Immature natural killer cell (primary cell): Measurements from ENCODE around the gene RAP2A. TPM values are rescaled to one million over a fixed set of nuclear protein-coding genes. Genes with fewer than 3 reads are reported as not detected.

Experiments
- DNase-seq, 3 donors: peaks; one replicate each; pipeline ENCODE4 v3.0.0; 2022; ENCODE audit warnings: mixed read lengths in 1 of 3
- H3K27ac Mint-ChIP-seq, 6 donors: one replicate each; pipeline ENCODE4 v1.8.0; 2020; ENCODE audit warnings: mixed read lengths in 6 of 6, mild to moderate bottlenecking in 5 of 6, inconsistent platforms in 4 of 6, moderate library complexity in 3 of 6
- H3K27me3 Mint-ChIP-seq, 3 donors: one replicate each; pipeline ENCODE4 v1.8.0; 2020 to 2021; ENCODE audit warnings: low read depth in 3 of 3, mild to moderate bottlenecking in 3 of 3, mixed read lengths in 3 of 3, moderate library complexity in 3 of 3, inconsistent platforms in 1 of 3
- H3K36me3 Mint-ChIP-seq, 3 donors: one replicate each; pipeline ENCODE4 v1.8.0; 2020; ENCODE audit warnings: mixed read lengths in 3 of 3, inconsistent platforms in 2 of 3, mild to moderate bottlenecking in 2 of 3
- H3K4me1 Mint-ChIP-seq, 2 donors: one replicate each; pipeline ENCODE4 v1.8.0; 2020; ENCODE audit warnings: inconsistent platforms in 2 of 2, mild to moderate bottlenecking in 2 of 2, mixed read lengths in 2 of 2, moderate library complexity in 1 of 2
- H3K4me3 Mint-ChIP-seq, 5 donors: one replicate each; pipeline ENCODE4 v1.8.0; 2020; ENCODE audit warnings: mild to moderate bottlenecking in 5 of 5, mixed read lengths in 5 of 5, inconsistent platforms in 3 of 5, moderate library complexity in 3 of 5
- H3K9me3 Mint-ChIP-seq, 6 donors: one replicate each; pipeline ENCODE4 v1.8.0; 2020; ENCODE audit warnings: mild to moderate bottlenecking in 6 of 6, mixed read lengths in 6 of 6, inconsistent platforms in 4 of 6, moderate library complexity in 3 of 6
- polyA plus RNA-seq, 3 donors: library from polyadenylated mRNA; unstranded; fragments of 300-500 nt; fragmentation: Illumina TruSeq; gene quantifications; one replicate each; pipeline ENCODE4 v1.2.3, GENCODE V29; 2021

Gene RAP2A
- polyA plus RNA-seq, 3 donors from 2014 or later, result 2.8 to 5.6 (median 5.5) TPM

DNA sequence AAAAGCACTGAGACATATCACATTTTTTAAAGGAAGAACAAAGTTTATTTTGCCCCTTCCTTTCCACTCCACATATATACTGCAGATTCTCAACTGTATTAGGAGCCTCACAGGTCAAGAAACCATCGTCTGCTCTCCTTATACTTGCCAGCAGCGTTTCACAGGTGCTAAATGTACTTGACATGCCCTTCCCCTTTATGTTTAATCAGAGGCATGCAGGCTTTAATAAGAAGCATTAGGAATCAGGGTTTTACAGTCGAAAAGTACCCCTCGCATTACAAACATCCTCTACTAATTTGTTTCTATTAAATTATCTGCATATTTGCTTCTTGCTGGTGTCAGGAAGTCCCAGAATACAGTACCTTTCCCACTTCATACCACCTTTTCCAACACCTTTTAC is 3.7 kb upstream of the RAP2A start:
- no peak overlapping the region for H3K4me3 Mint-ChIP-seq
- peaks cover 18 to 22% of the 10 kb centered on the region in 2 donors for H3K4me1 Mint-ChIP-seq
- H3K36me3 Mint-ChIP-seq, result peaks cover 0 to 7% (median 0%) of the 10 kb centered on the region in 3 donors
- H3K9me3 Mint-ChIP-seq, result peaks cover 0 to 2% (median 0%) of the 10 kb centered on the region in 6 donors
- no peak overlapping the region for H3K27ac Mint-ChIP-seq
- H3K27me3 Mint-ChIP-seq, result peaks cover 14 to 26% (median 17%) of the 10 kb centered on the region in 3 donors
- DNase-seq, result no peak

DNA sequence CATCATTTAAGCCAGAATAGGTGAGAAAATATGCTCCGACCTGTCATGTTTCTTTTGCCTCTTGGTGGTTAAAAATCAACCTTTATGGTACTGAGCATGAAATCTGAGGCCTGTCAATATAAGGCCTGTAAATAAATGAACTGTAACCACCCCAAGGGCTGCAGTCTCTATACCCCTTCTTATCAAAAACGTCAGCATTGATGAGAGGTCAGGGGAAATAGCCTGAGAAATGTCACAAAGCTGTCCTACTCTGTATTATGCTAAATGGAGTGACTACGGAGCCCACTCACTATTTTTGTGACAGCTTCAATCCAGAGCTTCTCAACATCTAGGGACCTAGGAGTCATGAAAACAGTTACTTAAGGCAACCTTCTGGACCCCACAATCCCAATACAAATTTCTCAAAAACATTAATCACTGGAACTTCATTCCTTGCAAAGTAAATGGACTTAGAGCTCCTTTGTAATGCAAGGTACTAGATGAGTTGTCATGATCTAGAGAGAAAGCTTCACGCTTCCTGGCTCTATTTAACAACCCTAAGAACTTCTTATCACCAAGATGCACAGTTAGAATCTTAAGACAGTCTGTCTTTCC is 2.7 kb upstream of the RAP2A start:
- Mint-ChIP-seq H3K4me1 (peaks cover 26 to 32% of the 10 kb centered on the region in 2 donors), H3K9me3 (peaks cover 0 to 2% (median 0%) of the 10 kb centered on the region in 6 donors), H3K27ac (no peak overlapping the region)

DNA sequence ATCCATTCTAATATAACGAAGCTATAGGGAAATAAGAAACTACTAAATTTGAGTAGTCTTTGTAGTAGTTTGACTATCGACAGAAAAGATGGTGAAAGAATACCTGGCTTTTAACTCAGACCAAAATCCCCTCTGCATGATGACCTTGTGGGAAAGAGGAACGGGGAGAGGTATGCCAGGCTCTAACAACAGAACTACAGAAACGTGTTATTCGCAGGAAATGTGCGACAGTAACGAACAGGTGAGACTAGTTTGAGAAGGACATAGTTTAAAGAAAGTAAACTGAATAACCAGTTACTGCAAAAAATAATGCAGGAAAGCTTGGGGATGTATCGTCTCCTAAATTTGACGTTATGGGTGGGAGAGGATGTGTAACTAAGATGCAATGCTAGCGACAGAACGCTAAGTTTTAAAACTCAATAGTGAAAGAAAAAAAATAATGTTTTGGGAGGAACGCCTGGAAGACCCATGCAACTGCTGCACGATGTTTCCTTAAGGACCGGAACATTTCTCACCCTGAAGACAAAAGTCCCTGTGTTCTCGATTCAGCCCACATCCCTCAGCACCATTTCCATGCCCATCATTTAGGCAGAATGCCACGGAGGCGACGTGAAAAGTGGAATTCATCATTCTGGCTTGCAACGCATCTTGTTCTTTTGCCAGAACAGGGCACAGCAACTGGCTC is 1.6 kb upstream of the RAP2A start:
- Mint-ChIP-seq H3K4me1 (peaks cover 32 to 38% of the 10 kb centered on the region in 2 donors), H3K27me3 (peaks cover 14 to 26% (median 17%) of the 10 kb centered on the region in 3 donors), H3K27ac (peak overlapping the region; percentile 97 to 100 (median 100)), H3K36me3 (peaks cover 0 to 7% (median 0%) of the 10 kb centered on the region in 3 donors), H3K4me3 (peak overlapping the region; percentile 92 to 99 (median 98)), H3K9me3 (peaks cover 0 to 2% (median 0%) of the 10 kb centered on the region in 6 donors)
- peak in 2 of 3 donors; percentile 2 for DNase-seq

More for the DNA sequence above, 2.7 kb upstream of the RAP2A start:
- peaks cover 0 to 7% (median 0%) of the 10 kb centered on the region in 3 donors for H3K36me3 Mint-ChIP-seq
- no peak for DNase-seq
- peaks cover 14 to 26% (median 17%) of the 10 kb centered on the region in 3 donors for H3K27me3 Mint-ChIP-seq
- peak overlapping the region; percentile 33 to 99 (median 96) for H3K4me3 Mint-ChIP-seq

DNA sequence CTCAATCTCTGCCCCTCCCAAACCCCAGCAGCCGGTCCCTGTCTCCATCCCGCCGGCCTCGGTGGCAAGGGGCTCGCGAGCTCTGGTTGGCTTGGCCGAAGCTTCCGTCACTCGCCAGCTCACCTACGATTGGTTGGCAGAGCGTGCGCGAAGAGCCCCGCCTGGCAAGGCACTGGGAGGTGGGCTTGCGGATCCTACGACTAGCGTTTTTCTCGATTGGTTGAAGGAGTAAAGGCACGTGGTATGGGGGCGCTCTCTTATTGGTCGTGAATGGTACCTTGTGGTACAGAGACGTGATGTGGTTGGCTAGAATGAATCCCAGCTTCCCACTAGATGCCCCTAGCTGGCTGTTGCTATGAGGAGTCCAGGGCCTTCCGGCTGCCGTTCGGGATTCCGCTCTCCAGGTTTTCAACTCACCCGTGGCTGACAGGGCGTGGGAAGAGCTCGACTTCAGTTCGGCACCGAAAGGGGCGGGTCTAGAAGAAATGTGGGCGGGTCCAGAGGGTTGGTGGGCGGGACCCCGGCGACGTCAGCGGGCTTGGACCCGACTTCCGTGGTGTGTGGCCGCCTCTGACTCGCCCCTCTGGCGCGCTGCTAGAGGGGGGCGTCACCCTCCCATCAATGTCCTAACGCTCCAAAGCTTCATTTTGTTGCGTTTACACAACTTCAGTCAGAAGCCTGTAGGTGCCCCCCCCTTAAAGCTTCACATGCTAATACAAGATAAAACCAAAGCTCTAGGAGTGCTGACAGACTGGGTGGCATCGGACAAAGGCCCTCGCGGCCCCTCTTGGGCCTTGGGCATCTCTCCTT is 847 bp upstream of the RAP2A start:
- Mint-ChIP-seq H3K36me3 (peaks cover 0 to 7% (median 0%) of the 10 kb centered on the region in 3 donors), H3K4me1 (peaks cover 32 to 38% of the 10 kb centered on the region in 2 donors), H3K27ac (peak overlapping the region; percentile 97 to 100 (median 100)), H3K27me3 (peaks cover 14 to 25% (median 17%) of the 10 kb centered on the region in 3 donors), H3K4me3 (peak overlapping the region; percentile 92 to 99 (median 98)), H3K9me3 (peaks cover 0 to 2% (median 0%) of the 10 kb centered on the region in 6 donors)
- DNase-seq, result peak; percentile 99 to 100 (median 99)

DNA sequence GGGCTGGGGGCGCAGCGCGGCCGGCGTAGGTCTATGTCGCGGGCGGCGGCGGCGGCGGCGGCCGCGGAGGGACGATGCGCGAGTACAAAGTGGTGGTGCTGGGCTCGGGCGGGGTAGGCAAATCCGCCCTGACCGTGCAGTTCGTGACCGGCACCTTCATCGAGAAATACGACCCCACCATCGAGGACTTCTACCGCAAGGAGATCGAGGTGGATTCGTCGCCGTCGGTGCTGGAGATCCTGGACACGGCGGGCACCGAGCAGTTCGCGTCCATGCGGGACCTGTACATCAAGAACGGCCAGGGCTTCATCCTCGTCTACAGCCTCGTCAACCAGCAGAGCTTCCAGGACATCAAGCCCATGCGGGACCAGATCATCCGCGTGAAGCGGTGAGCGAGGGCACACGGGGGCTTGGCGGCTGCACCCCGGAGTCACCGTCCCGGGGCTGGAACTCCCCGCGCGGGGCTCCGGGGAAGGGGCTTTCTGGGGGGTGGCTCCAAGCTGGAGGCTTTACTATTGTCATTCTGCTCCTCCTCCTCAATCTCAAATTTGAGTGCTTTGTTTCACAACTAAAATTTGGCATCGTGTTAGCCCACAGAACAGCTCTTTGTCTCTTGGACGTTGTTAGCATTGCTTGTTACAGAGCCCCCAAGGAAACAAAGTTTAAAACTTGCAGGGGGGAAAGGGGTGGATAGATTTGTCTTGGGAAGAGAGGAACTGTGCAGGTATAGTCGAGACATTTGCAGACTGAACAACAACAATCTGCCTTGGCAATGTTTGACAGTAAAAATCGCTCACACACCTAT is 630 bp downstream of the RAP2A start:
- Mint-ChIP-seq H3K27ac (peak overlapping the region; percentile 86 to 92 (median 90)), H3K4me3 (peak overlapping the region; percentile 89 to 98 (median 93)), H3K9me3 (peaks cover 0 to 2% (median 0%) of the 10 kb centered on the region in 6 donors), H3K4me1 (peaks cover 32 to 38% of the 10 kb centered on the region in 2 donors), H3K27me3 (peaks cover 14 to 22% (median 17%) of the 10 kb centered on the region in 3 donors), H3K36me3 (no peaks in the 10 kb centered on the region)
- peak; percentile 41 to 48 (median 47) for DNase-seq

DNA sequence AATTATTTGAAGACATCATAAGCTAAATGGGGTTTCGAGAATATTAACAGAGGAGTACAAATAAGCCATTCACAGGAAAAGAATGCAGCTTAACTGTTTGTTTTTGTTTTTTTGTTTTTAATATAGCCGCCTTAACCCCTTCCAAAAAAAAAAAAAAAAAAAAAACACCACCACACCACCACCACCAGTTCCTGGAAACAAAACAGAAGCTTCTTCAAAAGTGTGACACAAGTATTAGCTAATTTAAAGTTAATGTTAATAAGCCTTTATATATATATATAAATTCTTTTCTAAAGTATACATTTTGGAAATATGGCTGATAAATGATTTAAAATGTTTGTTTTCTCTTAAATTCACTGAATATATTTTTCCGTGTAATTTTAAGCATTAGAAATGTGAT is 1.4 kb downstream of the RAP2A start:
- H3K9me3 Mint-ChIP-seq, result peaks cover 0 to 2% (median 0%) of the 10 kb centered on the region in 6 donors
- H3K4me1 Mint-ChIP-seq, result peaks cover 32 to 38% of the 10 kb centered on the region in 2 donors
- peak overlapping the region; percentile 89 to 98 (median 93) for H3K4me3 Mint-ChIP-seq
- H3K27me3 Mint-ChIP-seq, result peaks cover 14 to 22% (median 17%) of the 10 kb centered on the region in 3 donors
- DNase-seq, result peak in 1 of 3 donors; percentile 5
- H3K36me3 Mint-ChIP-seq, result no peaks in the 10 kb centered on the region
- H3K27ac Mint-ChIP-seq, result peak overlapping the region; percentile 86 to 92 (median 90)

DNA sequence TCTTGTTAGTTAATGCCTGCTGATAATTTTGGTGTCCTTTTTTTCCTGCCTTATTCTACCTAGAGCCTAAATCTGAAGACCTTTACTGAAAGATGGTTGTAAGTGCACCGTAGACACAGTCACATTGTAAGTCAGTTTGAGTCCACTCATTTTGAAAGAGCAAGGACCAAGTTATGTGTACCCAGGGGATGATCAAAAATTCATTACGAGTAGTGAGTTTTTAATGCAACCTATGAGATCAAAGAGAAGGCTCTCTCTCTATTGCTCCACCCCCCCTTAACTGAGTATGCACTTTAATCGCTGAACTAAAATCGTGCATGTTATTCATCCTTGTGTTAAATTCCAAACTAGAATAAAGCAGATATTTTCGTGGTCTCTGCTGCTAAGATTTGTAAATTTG is 1.8 kb downstream of the RAP2A start:
- H3K27ac Mint-ChIP-seq, result peak overlapping the region; percentile 47 to 87 (median 70)
- H3K4me3 Mint-ChIP-seq, result peak overlapping the region; percentile 73 to 98 (median 89)
- H3K4me1 Mint-ChIP-seq, result peaks cover 32 to 38% of the 10 kb centered on the region in 2 donors
- no peak for DNase-seq
- peaks cover 14 to 22% (median 17%) of the 10 kb centered on the region in 3 donors for H3K27me3 Mint-ChIP-seq
- peaks cover 0 to 2% (median 0%) of the 10 kb centered on the region in 6 donors for H3K9me3 Mint-ChIP-seq
- no peaks in the 10 kb centered on the region for H3K36me3 Mint-ChIP-seq

DNA sequence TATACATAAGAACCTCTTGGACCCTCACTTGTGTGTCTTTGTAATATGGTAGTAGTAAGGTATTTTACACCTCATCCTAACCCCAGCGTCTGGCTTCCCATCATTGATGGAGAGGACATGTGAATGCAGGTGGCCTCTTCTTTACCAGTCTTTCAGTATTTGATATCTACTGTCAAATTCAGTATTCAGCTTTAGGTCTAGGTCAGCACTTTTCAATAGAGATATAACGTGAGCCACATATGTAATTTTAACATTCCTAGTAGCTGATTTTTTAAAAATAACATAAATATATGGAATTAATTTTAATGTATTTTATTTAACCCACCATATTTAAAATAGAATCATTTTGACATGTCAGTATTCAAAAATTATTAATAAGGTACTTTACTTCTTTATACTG is 2.9 kb downstream of the RAP2A start:
- Mint-ChIP-seq H3K27ac (peak overlapping the region in 1 of 6 donors; percentile 42), H3K4me3 (peak overlapping the region in 3 of 5 donors; percentile 4 to 98 (median 97)), H3K4me1 (peaks cover 34 to 35% of the 10 kb centered on the region in 2 donors), H3K9me3 (peaks cover 0 to 2% (median 0%) of the 10 kb centered on the region in 6 donors), H3K27me3 (peaks cover 14 to 22% (median 17%) of the 10 kb centered on the region in 3 donors), H3K36me3 (no peaks in the 10 kb centered on the region)
- DNase-seq, result no peak

DNA sequence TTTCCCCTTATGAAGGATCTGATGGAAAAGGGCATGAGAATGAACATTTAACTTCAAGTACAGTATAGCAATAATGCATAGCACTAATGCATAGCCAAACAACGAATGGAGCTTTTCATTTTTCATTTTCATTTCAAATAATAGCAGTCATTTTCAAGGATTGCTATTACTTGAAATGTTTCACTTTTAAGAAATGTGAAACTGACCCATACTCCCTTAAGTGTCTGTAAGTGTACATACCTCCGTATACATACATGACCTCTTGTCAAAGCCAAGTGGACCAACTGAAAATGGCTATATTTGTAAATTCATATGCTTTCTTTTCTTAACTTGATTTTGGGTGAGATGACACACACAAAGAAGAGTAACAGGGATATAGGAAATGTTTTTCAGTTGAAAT is 3.8 kb downstream of the RAP2A start:
- peak overlapping the region in 1 of 6 donors; percentile 43 for H3K27ac Mint-ChIP-seq
- peaks cover 0 to 2% (median 0%) of the 10 kb centered on the region in 6 donors for H3K9me3 Mint-ChIP-seq
- H3K36me3 Mint-ChIP-seq, result no peaks in the 10 kb centered on the region
- peaks cover 13 to 19% (median 14%) of the 10 kb centered on the region in 3 donors for H3K27me3 Mint-ChIP-seq
- peak overlapping the region in 1 of 5 donors; percentile 38 for H3K4me3 Mint-ChIP-seq
- no peak for DNase-seq
- H3K4me1 Mint-ChIP-seq, result peaks cover 26% of the 10 kb centered on the region in 2 donors

DNA sequence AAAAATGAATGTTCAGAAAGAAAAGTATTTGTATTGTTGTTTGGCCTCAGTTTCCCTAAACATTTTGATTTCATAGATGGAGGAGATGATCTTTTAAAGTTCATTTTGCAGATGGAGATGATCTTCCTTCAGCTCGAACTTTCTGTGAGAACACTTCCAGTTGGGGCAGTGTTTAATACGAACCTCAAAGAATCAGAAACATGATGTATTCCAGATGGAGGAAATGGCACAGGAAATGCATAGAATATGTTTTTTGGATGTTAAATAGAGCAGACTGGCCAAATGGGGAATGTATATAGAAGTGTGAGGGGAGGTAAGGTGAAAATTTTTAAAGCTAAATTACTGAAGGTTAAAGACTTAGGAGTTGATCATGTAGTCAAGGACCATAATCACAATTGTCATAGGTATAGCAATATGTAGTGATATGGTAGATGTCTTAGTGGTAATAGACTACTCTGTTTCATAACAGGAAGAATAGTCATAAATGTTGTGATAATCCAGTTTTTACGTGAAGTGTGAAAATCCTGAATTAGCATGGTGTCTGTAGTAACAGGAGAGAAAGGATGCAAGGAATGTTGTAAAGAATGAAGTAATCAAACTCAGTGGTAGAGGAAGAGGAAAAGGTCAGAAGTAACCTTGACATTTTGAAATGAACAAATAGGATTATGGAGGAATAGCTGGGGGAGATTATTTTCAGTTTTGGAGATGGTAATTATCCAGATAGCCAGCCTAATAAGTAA is 5.1 kb downstream of the RAP2A start:
- H3K4me3 Mint-ChIP-seq, result no peak overlapping the region

DNA sequence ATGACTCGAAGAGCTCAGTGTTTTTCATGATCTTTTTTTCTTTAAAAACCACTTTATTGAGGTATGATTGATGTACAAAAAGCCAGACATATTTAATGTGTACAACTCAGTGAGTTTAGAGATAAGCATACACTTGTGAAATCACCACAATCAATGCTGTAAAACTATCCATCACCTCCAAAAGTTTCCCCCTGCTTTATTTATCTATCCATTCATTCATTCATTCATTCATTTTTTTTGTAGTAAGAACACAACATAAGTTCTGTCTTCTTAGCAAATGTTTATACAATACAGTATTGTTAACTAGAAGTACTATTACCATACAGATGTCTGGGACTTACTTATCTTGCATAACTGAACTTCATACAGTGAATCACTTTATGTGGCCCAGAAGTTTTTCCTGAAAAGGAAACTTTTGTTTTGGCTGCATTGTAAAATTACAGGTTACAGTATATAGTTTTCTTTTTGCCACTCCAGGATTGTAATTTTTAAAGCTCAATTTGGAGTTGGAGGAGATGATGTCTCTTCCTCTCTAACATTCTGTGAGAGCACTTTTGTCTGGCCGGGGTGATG is 6.7 kb downstream of the RAP2A start:
- H3K9me3 Mint-ChIP-seq, result no peaks in the 10 kb centered on the region
- H3K36me3 Mint-ChIP-seq, result peaks cover 0 to 7% (median 0%) of the 10 kb centered on the region in 3 donors
- no peaks in the 10 kb centered on the region for H3K27me3 Mint-ChIP-seq
- no peak overlapping the region for H3K27ac Mint-ChIP-seq
- H3K4me3 Mint-ChIP-seq, result no peak overlapping the region
- no peak for DNase-seq
- H3K4me1 Mint-ChIP-seq, result peaks cover 12 to 14% of the 10 kb centered on the region in 2 donors

More for the DNA sequence above, 5.1 kb downstream of the RAP2A start:
- Mint-ChIP-seq H3K4me1 (peaks cover 22 to 24% of the 10 kb centered on the region in 2 donors), H3K27me3 (peaks cover 3 to 8% (median 3%) of the 10 kb centered on the region in 3 donors), H3K27ac (no peak overlapping the region), H3K9me3 (no peaks in the 10 kb centered on the region), H3K36me3 (no peaks in the 10 kb centered on the region)
- DNase-seq, result no peak

DNA sequence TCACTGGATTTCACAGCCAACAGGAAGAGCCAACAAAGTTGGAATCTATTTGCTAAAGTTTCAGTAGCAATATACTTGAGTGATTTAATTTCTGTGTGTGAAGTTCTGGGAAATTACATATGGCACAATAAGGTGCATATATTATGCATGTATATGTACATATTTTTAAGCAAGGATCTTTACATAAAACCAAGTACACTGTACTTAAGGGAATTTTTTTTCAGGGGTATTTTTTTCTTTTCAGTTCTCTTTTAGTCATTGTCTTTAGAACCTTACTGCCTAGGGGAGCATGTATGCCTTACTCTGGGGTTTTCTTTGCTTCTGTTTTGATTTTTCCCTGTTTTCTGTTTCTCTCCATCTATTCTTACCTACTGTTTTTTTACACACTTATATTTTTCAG is 7.4 kb downstream of the RAP2A start:
- Mint-ChIP-seq H3K36me3 (peaks cover under 1 to 10% (median 3%) of the 10 kb centered on the region in 3 donors), H3K4me3 (peak overlapping the region in 1 of 5 donors; percentile 1), H3K9me3 (no peaks in the 10 kb centered on the region), H3K4me1 (peaks cover 5 to 10% of the 10 kb centered on the region in 2 donors), H3K27me3 (no peaks in the 10 kb centered on the region), H3K27ac (peak overlapping the region in 3 of 6 donors; percentile 8 to 40 (median 14))
- no peak for DNase-seq
